NCI-H748 (cell line): ENCODE data around the gene FRAT2.

Experiments
- DNase-seq: peaks from one replicate; lab custom pipeline; 2025; ENCODE audit not compliant: unreplicated experiment; lab: John Stamatoyannopoulos, UW

FRAT2 gene

GRCh38 chr10:97327348-97328294, 6.9 kb downstream of the FRAT2 start:
- DNase-seq, result peak; percentile 88

GRCh38 chr10:97325754-97326153, 8.8 kb downstream of the FRAT2 start:
- peak; percentile 46 for DNase-seq

- no peak for DNase-seq
Observed at GRCh38 chr10:97323501-97323900, 11.0 kb downstream of the FRAT2 start.

DNA sequence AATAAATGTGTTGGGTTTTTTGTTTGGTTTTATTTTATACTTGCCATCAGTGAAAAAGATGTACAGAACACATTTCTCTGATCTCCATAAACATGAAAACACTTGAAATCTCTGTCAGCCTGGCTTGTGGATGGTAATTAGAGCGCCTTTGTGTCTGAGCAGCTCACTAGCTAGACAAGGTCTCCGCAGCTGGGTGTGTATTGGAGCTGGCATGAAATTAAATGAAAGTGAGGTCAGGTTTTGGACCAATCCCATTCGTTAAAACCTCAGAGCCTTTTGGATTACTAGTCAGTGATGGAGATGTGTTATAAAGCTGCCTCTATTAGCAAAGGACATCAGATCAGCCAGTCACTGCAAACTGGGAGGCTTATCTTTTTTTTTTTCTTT, 12.7 kb downstream of the FRAT2 start:
- peak; percentile 36 for DNase-seq

GRCh38 chr10:97321032-97321803, 13.3 kb downstream of the FRAT2 start:
- peak; percentile 14 for DNase-seq

DNA sequence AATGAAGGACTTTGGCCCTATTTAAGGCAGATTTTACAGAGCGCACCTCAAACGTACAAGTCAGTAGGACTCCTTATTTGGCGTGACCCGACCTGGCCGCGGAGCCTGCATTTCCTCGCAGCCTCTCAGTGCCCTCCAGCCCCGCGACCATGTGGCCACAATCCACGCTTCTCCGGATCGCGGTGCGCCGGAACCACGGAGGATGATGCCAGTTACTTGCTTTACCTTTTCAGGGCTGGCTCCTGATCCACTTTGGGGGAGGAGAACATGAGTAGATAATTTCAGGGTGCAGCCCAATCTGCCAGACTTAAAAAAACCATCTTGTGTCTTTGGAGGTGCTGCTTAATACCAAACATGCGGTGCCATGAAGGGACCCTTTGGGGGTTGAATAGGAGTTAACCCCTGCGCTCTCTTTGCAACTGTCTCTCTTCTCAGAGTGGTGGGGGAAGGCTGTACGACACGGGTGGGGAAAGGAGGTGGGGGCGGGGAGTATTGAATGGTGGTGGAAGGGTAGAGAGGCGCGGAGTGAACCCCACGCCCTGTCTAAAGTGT, 14.0 kb downstream of the FRAT2 start:
- no peak for DNase-seq

DNA sequence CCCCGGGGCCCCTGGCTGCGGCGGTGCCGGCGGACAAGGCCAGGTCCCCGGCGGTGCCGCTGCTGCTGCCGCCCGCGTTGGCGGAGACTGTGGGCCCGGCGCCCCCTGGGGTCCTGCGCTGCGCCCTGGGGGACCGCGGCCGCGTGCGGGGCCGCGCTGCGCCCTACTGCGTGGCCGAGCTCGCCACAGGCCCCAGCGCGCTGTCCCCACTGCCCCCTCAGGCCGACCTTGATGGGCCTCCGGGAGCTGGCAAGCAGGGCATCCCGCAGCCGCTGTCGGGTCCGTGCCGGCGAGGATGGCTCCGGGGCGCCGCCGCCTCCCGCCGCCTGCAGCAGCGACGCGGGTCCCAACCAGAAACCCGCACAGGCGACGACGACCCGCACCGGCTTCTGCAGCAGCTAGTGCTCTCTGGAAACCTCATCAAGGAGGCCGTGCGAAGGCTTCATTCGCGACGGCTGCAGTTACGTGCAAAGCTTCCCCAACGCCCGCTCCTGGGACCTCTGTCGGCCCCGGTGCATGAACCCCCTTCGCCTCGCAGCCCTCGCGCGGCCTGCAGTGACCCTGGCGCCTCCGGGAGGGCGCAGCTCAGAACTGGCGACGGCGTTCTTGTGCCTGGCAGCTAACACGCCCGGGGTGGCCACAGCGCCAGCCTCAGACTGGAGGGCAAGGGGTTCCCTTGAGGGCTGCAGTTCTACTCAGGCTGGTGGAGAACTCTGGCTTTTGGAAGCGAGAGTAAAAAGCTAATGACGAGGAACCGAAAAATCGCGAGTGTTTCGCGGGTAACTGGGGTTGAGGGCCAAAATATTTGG, 14.7 kb downstream of the FRAT2 start:
- DNase-seq, result peak; percentile 42

DNA sequence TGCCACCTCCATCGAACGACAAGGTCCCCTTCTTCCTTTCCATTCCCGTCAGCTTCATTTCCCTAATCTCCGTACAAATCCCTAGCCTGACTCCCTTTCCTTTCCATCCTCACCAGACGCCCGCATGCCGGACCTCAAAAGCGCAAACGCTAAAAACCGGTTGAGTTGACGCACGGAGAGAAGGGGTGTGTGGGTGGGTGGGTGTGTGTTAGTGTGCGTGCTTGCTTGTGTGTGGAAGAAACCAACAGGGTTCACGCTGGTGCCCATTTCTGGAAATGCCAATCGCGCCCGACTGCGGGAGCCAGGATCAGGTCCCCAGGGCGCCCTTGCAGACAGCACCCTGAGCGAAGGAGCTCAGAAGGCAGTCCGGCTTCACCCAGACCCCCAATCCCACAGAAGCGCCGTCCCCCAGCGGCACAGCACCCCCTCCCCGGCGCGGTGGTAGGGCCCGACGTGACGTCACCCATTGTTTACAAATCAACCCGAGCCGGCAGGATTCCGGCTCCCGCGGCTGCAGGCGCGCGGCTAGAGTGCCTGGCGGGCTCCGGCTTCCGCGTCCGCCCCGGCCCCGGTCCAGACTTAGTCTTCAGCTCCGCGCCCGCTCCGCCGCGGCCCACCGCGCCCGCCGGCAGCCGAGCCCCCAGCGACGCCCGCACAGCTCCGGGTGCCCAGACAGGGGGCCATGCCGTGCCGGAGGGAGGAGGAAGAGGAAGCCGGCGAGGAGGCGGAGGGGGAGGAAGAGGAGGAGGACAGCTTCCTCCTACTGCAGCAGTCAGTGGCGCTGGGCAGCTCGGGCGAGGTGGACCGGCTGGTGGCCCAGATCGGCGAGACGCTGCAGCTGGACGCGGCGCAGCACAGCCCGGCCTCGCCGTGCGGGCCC, 15.5 kb downstream of the FRAT2 start, which contains the start of gene FRAT1:
Gene FRAT1 (plus strand): TSS at position 500 of the 880 bp plus-strand sequence. CDS start 183 bp downstream, at position 683.
- peak; percentile 83 for DNase-seq

GRCh38 chr10:97314671-97315070, 19.9 kb downstream of the FRAT2 start:
- no peak for DNase-seq

DNA sequence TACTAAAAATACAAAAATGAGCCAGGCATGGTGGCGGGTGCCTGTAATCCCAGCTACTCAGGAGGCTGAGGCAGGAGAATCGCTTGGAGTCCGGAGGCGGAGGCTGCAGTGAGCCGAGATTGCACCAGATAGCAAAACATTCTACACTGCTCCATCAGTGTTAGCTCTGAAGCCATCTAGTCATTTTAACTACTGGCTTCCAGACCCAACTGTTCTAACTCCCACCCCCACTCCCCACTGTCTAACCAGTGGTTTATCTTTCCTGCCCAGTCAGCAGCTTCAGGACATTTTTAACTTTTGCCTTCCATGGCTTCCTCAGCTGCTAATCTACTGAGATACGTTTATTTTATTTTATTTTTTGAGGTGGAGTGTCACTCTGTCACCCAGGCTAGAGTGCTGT, 21.6 kb downstream of the FRAT2 start:
- DNase-seq, result no peak

- no peak for DNase-seq
Observed at GRCh38 chr10:97311111-97311626, 23.4 kb downstream of the FRAT2 start.

- DNase-seq, result no peak
Observed at GRCh38 chr10:97307866-97308780, 26.4 kb downstream of the FRAT2 start.

DNA sequence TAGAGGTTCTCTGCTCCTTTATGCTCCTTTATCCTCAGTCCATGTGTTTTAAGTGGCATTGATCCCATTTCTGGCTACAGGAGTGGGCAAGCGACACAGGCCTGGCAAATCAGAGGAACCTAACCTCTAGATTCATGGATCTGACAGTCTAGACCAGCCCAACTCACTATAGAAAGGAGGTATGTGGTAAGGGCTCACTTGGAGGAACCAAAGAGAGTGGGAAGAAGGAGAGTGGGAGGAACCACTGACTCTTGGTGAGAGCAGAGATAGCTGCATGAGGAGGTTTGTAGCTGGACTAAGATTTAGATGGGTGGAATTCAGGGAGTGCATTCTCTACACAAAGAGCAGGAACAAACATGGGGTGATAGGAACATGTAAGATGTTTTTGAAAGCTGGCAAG, 27.1 kb downstream of the FRAT2 start:
- no peak for DNase-seq

GRCh38 chr10:97302088-97302791, 32.3 kb downstream of the FRAT2 start:
- no peak for DNase-seq

- no peak for DNase-seq
Observed at GRCh38 chr10:97300980-97301379, 33.5 kb downstream of the FRAT2 start.

- DNase-seq, result no peak
Observed at GRCh38 chr10:97298223-97298571, 36.3 kb downstream of the FRAT2 start.

DNA sequence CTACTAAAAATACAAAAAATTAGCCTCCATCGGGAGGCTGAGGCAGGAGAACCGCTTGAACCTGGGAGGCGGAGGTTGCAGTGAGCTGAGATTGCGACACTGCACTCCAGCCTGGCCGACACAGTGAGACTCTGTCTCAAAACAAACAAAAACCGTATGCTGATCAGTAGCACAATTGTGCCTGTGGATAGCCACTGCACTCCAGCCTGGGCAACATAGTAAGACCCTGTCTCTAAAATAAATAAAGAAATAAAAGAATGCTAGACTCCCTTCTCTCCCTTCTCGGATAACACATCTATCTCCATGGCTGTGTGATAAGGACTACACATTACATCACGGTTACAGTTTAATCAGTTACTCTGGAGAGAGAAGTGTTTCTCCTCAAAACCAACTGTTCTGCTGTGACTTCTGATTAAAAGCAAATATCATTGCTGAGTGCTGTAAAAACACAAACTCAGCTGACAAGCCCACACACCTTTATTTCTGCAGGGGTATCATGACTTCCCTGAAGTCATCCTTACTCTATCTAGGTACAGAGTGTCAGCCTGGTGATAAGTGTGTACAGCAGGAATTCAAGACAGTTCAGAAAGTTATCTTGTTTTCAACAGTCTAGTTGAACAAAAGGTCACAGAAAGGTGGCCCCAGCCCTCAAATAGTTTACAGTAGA, 36.8 kb downstream of the FRAT2 start:
- no peak for DNase-seq

DNA sequence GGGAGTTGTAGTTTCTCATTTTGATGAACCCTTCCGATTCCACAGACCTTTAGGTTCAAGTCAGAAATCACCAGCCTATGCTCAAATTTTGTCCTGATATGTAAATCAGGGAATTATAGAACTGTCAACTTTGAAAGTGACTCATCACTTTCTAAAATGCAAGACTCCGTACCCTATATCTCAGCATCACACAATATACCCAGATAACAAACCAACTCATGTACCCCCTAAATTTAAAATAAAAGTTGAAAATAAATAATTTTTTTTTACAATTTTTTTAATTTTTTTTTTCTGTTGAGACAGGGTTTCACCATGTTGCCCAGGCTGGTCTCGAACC, 41.7 kb downstream of the FRAT2 start:
- DNase-seq, result no peak
